Caco-2 (cell line): ENCODE results near the gene ARID3C. TPM values are rescaled to one million over a fixed set of nuclear protein-coding genes. Genes with fewer than 3 reads are reported as not detected.

Source experiments
- BruUV-seq: library from RNA; stranded (reverse); fragments of 400-500 nt; replicated peaks from 2 replicates; lab custom pipeline; 2021; lab: Mats Ljungman, UMichigan
- CTCF ChIA-PET: fragments of 300-600 bp; sonication (Branson Sonifier 250); formaldehyde crosslinking; loops from one replicate; lab custom pipeline; 2022; ENCODE audit warnings: antibody characterized with exemption; lab: Charles Lee
- POLR2A ChIA-PET: fragments of 300-600 bp; sonication (Branson Sonifier 250); formaldehyde crosslinking; loops from one replicate; lab custom pipeline; 2022; ENCODE audit warnings: antibody characterized with exemption; lab: Charles Lee
- DNase-seq, 2 experiments: peaks; one replicate each; pipeline versions ENCODE4 v3.0.0 to v3.0.0-alpha.2; 2020 to 2022
- H3K27me3 ChIP-seq: replicated peaks from 2 replicates; pipeline ENCODE4 v1.6.0; 2011; ENCODE audit warnings: low read length; ENCODE audit not compliant: control insufficient read depth, insufficient read depth
- H3K36me3 ChIP-seq: 2 replicates; pipeline ENCODE4 v1.5.1; 2011; ENCODE audit warnings: low read length; ENCODE audit not compliant: control insufficient read depth, insufficient read depth
- H3K4me1 ChIP-seq: fragments of 250-450 bp; sonication (Bioruptor Pico); 2 replicates; pipeline ENCODE4 v1.5.1; 2020; ENCODE audit warnings: mild to moderate bottlenecking
- H3K4me3 ChIP-seq: 2 replicates; pipeline ENCODE4 v1.5.1; 2011; ENCODE audit warnings: low read depth, mild to moderate bottlenecking, control low read depth, low read length
- H3K9me3 ChIP-seq: fragments of 250-450 bp; sonication (Bioruptor Pico); 2 replicates; pipeline ENCODE4 v1.5.1; 2020; ENCODE audit warnings: mild to moderate bottlenecking, moderate library complexity
- H3K27ac Mint-ChIP-seq: one replicate; pipeline ENCODE4 v1.8.0; 2022; ENCODE audit warnings: mixed read lengths; ENCODE audit not compliant: unreplicated experiment
- H3K27me3 Mint-ChIP-seq: one replicate; pipeline ENCODE4 v1.8.0; 2022; ENCODE audit warnings: mixed read lengths; ENCODE audit not compliant: insufficient read depth, unreplicated experiment
- H3K36me3 Mint-ChIP-seq: one replicate; pipeline ENCODE4 v1.8.0; 2022; ENCODE audit warnings: mild to moderate bottlenecking, mixed read lengths; ENCODE audit not compliant: insufficient read depth, unreplicated experiment
- H3K4me1 Mint-ChIP-seq: one replicate; pipeline ENCODE4 v1.8.0; 2022; ENCODE audit warnings: low read depth, mixed read lengths; ENCODE audit not compliant: unreplicated experiment
- H3K4me3 Mint-ChIP-seq: one replicate; pipeline ENCODE4 v1.8.0; 2022; ENCODE audit warnings: mild to moderate bottlenecking, moderate library complexity, mixed read lengths; ENCODE audit not compliant: unreplicated experiment
- H3K9me3 Mint-ChIP-seq: one replicate; pipeline ENCODE4 v1.8.0; 2022; ENCODE audit warnings: mixed read lengths; ENCODE audit not compliant: unreplicated experiment
- CTCF ChIP-seq, 2 experiments: fragments of 200-600 bp in 1 of 2; IDR thresholded peaks; 1 replicate in 1 of 2; 2 replicates in 1 of 2; pipeline versions ENCODE4 v1.5.1 to v1.8.0; 2011 to 2022; ENCODE audit warnings: antibody characterized with exemption in 1 of 2, control low read depth in 1 of 2, inconsistent platforms in 1 of 2, low read depth in 1 of 2, low read length in 1 of 2, mild to moderate bottlenecking in 1 of 2, moderate library complexity in 1 of 2; ENCODE audit not compliant: insufficient read depth in 1 of 2, severe bottlenecking in 1 of 2, unreplicated experiment in 1 of 2
- intact Hi-C: fragments of 100-400 bp; cut with micrococcal nuclease; formaldehyde crosslinking; loops from one replicate; pipeline ENCODE4 v1.10.0; 2022; ENCODE audit not compliant: unreplicated experiment
- total RNA-seq: library from RNA; stranded (reverse); gene quantifications from 2 replicates; pipeline ENCODE4 v1.2.3, GENCODE V29; 2022

The ARID3C gene
- total RNA-seq, 1 experiment from 2014 or later, result not detected

DNA sequence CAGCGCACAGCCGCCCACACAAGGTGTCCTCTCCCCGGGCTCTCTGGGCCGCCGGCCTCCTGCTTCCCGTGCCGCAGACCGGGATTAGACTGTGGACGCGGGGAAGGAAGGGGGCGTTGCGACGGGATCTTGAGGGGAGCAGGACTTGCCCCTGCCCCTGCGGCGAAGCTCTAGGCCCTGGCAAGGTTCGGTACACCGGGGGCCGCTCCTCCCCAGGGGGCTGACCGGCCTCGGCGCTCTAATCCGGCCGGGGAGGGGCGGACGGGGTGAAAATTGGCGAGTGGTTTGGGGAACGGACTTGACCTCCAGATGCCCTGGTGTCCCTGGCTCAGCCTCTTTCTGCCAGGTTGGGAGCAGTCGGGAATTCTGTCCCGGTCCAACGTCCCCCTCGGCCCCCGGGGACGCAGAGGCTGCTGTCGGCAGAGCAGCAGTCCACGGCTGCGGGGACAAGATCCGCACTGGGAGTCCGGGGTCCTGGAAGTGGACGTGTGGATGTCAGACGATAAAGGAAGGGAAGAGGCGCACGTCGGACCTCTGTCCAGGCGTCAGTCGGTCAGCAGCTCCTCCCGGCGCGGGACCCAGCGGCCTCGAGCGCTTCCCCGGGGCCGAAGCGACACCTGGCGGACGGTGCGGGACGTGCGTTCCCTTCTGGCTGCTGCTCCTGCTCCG lies 37.5 kb downstream of the ARID3C start:
- no peaks in the 10 kb centered on the region for H3K9me3 Mint-ChIP-seq
- no peak overlapping the region for H3K27ac Mint-ChIP-seq
- peaks cover 6% of the 10 kb centered on the region for H3K27me3 ChIP-seq
- peak; percentile 81 to 91 for DNase-seq
- peaks cover 15% of the 10 kb centered on the region for H3K4me1 ChIP-seq
- intact Hi-C loops, result loop anchor here (1.0 to 2.0 kb wide), 4 partner anchors 43 to 187 kb away; partner anchors contain the start of gene ENHO
- BruUV-seq, result no TSS peak
- peaks cover 18% of the 10 kb centered on the region for H3K4me1 Mint-ChIP-seq
- peaks cover 40% of the 10 kb centered on the region for H3K27me3 Mint-ChIP-seq
- H3K4me3 ChIP-seq, result peak overlapping the region; percentile 49
- H3K36me3 Mint-ChIP-seq, result no peaks in the 10 kb centered on the region
- H3K9me3 ChIP-seq, result no peaks in the 10 kb centered on the region
- TF ChIP-seq CTCF (IDR thresholded peaks at IDR 0.05; ENCODE audit: insufficient read depth in 1 of 2, low read depth in 1 of 2, low read length in 1 of 2, severe bottlenecking in 1 of 2, unreplicated experiment in 1 of 2), result peak; percentile 86 to 92
- peak overlapping the region; percentile 81 for H3K4me3 Mint-ChIP-seq
- H3K36me3 ChIP-seq, result no peaks in the 10 kb centered on the region
- ChIA-PET POLR2A (interaction anchor here (0.5 kb wide), 1 partner anchor 55 kb away, joined by 4 read pairs; the partner anchor contains the start of gene GALT), CTCF (interaction anchor here (0.6 to 2.7 kb wide), 24 partner anchors 9 to 251 kb away, joined by 3 to 37 read pairs (median 4); partner anchors contain the start of genes DNAI1 and FAM219A)

- POLR2A ChIA-PET, result no interaction called here
These were observed 38.3 kb downstream of the ARID3C start for GRCh38 chr9:34590381-34591247.

More at GRCh38 chr9:34590381-34591247, 38.3 kb downstream of the ARID3C start:
- peak overlapping the region; percentile 81 for H3K4me3 Mint-ChIP-seq
- no TSS peak for BruUV-seq
- intact Hi-C loops, result loop anchor here (1.0 to 2.0 kb wide), 4 partner anchors 42 to 186 kb away; partner anchors contain the start of gene ENHO
- Histone ChIP-seq H3K4me1 (peaks cover 15% of the 10 kb centered on the region), H3K9me3 (no peaks in the 10 kb centered on the region), H3K4me3 (peak overlapping the region; percentile 49), H3K36me3 (no peaks in the 10 kb centered on the region), H3K27me3 (peaks cover 6% of the 10 kb centered on the region)
- H3K4me1 Mint-ChIP-seq, result peaks cover 18% of the 10 kb centered on the region
- peaks cover 41% of the 10 kb centered on the region for H3K27me3 Mint-ChIP-seq
- no peaks in the 10 kb centered on the region for H3K36me3 Mint-ChIP-seq
- CTCF ChIA-PET, result interaction anchor here (1.0 to 2.7 kb wide), 10 partner anchors 8 to 211 kb away, joined by 3 to 37 read pairs (median 6); no protein-coding TSS in a partner anchor
- no peak overlapping the region for H3K27ac Mint-ChIP-seq
- H3K9me3 Mint-ChIP-seq, result no peaks in the 10 kb centered on the region
- TF ChIP-seq CTCF (IDR thresholded peaks at IDR 0.05; ENCODE audit: insufficient read depth in 1 of 2, low read depth in 1 of 2, low read length in 1 of 2, severe bottlenecking in 1 of 2, unreplicated experiment in 1 of 2), result no peak
- peak; percentile 43 to 53 for DNase-seq
